Measurements from ENCODE around the gene NXPH1.
A peak's percentile ranks its signal among the peaks of the same experiment; 100 is the strongest.

The NXPH1 gene

DNA sequence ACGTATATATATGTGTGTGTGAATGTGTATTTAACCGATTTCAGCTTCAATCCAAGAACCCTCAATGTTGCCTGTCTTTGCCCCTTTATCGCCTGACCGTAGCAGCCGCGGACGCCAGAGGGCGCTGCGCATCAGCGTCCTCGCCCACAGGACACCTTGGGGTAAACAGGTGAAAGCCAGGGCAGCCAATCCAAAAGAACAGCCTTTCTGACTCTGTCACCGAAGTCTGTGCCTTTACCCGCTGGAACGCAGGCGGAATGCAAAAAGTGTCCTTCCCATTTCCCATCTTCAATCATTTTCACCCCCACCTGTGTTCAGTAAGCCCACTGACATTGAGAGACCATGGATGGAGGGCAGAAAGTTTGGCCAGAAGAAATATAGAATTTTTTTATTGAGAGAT is 3.6 kb downstream of the NXPH1 start:
- TF ChIP-seq RAD21 (IDR thresholded peaks at IDR 0.05; ENCODE audit: low read depth) = peak; percentile 82
- no peak for TF ChIP-seq TAF1 (IDR thresholded peaks at IDR 0.05; ENCODE audit: low read depth)

DNA sequence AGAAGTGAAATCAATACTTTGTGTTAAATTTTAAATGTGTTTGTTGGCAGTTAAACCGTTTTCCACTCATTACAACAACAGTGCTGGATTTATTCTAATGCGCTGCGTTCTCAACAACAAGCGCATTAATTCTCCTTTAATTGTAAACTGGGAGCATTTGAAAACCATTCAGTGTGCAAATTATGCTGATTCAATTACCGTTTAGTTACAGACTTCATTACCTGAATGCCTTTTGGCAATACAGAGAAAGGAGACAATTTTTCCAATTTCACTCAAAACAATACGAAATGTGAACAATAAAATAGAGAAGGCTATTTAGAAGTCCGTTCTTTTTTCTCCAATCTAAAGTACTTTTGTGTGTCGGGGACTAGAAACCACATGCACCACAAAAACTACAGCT is 4.2 kb downstream of the NXPH1 start:
- TF ChIP-seq RAD21 (IDR thresholded peaks at IDR 0.05; ENCODE audit: low read depth) = no peak
- TF ChIP-seq, protein P1, sequence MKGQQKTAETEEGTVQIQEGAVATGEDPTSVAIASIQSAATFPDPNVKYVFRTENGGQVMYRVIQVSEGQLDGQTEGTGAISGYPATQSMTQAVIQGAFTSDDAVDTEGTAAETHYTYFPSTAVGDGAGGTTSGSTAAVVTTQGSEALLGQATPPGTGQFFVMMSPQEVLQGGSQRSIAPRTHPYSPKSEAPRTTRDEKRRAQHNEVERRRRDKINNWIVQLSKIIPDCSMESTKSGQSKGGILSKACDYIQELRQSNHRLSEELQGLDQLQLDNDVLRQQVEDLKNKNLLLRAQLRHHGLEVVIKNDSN (IDR thresholded peaks at IDR 0.05) = no peak
- TF ChIP-seq YY1 (IDR thresholded peaks at IDR 0.05; ENCODE audit: low read depth) = no peak
- TF ChIP-seq CEBPB (IDR thresholded peaks at IDR 0.05) = no peak
- TF ChIP-seq TAF1 (IDR thresholded peaks at IDR 0.05; ENCODE audit: low read depth) = no peak
- no peak for TF ChIP-seq FOXM1 (IDR thresholded peaks at IDR 0.05; ENCODE audit: borderline replicate concordance, low read depth)
- no peak for TF ChIP-seq CREB1 (IDR thresholded peaks at IDR 0.05; ENCODE audit: low read depth)
- TF ChIP-seq, protein P2, sequence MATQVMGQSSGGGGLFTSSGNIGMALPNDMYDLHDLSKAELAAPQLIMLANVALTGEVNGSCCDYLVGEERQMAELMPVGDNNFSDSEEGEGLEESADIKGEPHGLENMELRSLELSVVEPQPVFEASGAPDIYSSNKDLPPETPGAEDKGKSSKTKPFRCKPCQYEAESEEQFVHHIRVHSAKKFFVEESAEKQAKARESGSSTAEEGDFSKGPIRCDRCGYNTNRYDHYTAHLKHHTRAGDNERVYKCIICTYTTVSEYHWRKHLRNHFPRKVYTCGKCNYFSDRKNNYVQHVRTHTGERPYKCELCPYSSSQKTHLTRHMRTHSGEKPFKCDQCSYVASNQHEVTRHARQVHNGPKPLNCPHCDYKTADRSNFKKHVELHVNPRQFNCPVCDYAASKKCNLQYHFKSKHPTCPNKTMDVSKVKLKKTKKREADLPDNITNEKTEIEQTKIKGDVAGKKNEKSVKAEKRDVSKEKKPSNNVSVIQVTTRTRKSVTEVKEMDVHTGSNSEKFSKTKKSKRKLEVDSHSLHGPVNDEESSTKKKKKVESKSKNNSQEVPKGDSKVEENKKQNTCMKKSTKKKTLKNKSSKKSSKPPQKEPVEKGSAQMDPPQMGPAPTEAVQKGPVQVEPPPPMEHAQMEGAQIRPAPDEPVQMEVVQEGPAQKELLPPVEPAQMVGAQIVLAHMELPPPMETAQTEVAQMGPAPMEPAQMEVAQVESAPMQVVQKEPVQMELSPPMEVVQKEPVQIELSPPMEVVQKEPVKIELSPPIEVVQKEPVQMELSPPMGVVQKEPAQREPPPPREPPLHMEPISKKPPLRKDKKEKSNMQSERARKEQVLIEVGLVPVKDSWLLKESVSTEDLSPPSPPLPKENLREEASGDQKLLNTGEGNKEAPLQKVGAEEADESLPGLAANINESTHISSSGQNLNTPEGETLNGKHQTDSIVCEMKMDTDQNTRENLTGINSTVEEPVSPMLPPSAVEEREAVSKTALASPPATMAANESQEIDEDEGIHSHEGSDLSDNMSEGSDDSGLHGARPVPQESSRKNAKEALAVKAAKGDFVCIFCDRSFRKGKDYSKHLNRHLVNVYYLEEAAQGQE (IDR thresholded peaks at IDR 0.05; ENCODE audit: low read depth) = no peak
- TF ChIP-seq TCF12 (IDR thresholded peaks at IDR 0.05; ENCODE audit: low read depth) = no peak
- TF ChIP-seq TEAD4 (IDR thresholded peaks at IDR 0.05) = no peak
- TF ChIP-seq EGR1 (IDR thresholded peaks at IDR 0.05) = no peak
- no peak for TF ChIP-seq ZBTB7A (IDR thresholded peaks at IDR 0.05; ENCODE audit: low read depth)
- TF ChIP-seq EP300 (IDR thresholded peaks at IDR 0.05; ENCODE audit: borderline replicate concordance) = no peak
- TF ChIP-seq, protein P3, sequence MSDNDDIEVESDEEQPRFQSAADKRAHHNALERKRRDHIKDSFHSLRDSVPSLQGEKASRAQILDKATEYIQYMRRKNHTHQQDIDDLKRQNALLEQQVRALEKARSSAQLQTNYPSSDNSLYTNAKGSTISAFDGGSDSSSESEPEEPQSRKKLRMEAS (IDR thresholded peaks at IDR 0.05) = no peak
- TF ChIP-seq NFIC (IDR thresholded peaks at IDR 0.05) = no peak

DNA sequence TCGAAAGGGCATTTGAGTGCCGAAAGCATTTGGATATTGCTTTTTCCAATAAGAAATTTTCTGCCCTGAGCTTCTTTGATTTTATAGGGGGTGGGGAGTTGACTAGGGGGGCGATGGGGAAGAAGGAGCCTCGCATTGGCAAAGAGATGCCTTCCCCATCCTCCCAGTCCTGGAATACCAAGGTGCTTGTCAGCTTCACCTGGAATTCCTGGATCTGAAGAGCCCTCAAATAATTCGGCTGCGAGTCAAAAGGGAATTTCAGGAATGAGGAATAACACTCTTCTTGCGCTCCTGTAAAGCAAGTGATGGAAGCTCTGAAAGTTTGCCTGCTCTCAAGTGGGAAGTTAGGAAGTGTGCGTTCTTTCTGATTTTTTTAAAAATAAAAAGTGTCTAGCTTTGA is 7.3 kb downstream of the NXPH1 start:
- TF ChIP-seq TAF1 (IDR thresholded peaks at IDR 0.05; ENCODE audit: low read depth) (no peak), EGR1 (IDR thresholded peaks at IDR 0.05) (no peak), CREB1 (IDR thresholded peaks at IDR 0.05; ENCODE audit: low read depth) (no peak), ZBTB7A (IDR thresholded peaks at IDR 0.05; ENCODE audit: low read depth) (no peak), FOXM1 (IDR thresholded peaks at IDR 0.05; ENCODE audit: borderline replicate concordance, low read depth) (no peak), EP300 (IDR thresholded peaks at IDR 0.05; ENCODE audit: borderline replicate concordance) (no peak), TEAD4 (IDR thresholded peaks at IDR 0.05) (no peak), CEBPB (IDR thresholded peaks at IDR 0.05) (no peak), TCF12 (IDR thresholded peaks at IDR 0.05; ENCODE audit: low read depth) (no peak)
- TF ChIP-seq, protein P1 (IDR thresholded peaks at IDR 0.05) = no peak
- TF ChIP-seq, protein P2 (IDR thresholded peaks at IDR 0.05; ENCODE audit: low read depth) = no peak
- TF ChIP-seq, protein P3 (IDR thresholded peaks at IDR 0.05) = no peak

DNA sequence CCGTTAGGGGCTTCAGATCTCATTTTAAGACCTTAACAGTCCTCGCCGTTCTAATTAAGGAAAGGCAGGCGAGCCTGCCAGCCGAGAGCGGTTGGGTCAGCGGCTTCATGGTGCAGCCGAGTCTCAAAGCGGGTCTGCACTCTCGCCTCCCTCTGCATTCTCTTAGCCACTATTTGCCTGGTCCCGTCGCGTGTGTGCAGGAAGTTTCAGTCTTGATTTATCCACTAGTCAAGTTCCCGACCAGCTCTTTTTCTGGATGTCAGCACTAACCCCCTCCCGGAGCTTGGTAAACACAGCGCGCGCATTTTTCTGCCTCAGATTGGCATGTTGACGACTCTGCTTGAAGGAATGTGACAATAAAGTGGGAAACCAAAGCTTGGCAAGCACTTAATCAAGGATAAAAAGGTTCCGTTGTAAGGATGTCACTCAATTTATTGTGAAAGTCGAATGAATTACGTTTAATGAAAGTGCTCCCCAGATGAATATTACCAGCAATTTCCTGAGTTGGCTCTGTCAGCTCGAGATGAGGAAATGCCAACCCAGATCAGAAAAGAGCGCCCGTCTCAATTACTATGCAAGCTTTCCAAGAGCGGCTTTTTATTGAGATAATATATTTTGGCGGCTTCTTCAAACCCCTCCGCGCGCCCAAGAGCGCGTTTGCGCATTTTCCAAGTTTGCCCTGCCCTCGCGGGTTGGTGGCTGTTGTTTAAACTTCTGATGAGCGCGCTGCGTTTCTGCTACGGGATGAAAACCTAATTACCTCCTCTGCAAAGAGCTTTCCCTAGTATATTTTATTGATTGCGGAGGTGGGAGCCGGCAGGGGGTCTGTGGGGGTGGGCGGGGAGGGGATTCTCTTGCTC is 7.9 kb downstream of the NXPH1 start:
- TF ChIP-seq EP300 (IDR thresholded peaks at IDR 0.05; ENCODE audit: borderline replicate concordance) (no peak), CEBPB (IDR thresholded peaks at IDR 0.05) (no peak), ZBTB7A (IDR thresholded peaks at IDR 0.05; ENCODE audit: low read depth) (no peak), TCF12 (IDR thresholded peaks at IDR 0.05; ENCODE audit: low read depth) (no peak), YY1 (IDR thresholded peaks at IDR 0.05; ENCODE audit: low read depth) (no peak), RAD21 (IDR thresholded peaks at IDR 0.05; ENCODE audit: low read depth) (no peak), EGR1 (IDR thresholded peaks at IDR 0.05) (no peak), CREB1 (IDR thresholded peaks at IDR 0.05; ENCODE audit: low read depth) (no peak), TAF1 (IDR thresholded peaks at IDR 0.05; ENCODE audit: low read depth) (no peak), TEAD4 (IDR thresholded peaks at IDR 0.05) (no peak), NFIC (IDR thresholded peaks at IDR 0.05) (no peak), FOXM1 (IDR thresholded peaks at IDR 0.05; ENCODE audit: borderline replicate concordance, low read depth) (no peak)
- TF ChIP-seq, protein P3 (IDR thresholded peaks at IDR 0.05) = no peak
- TF ChIP-seq, protein P2 (IDR thresholded peaks at IDR 0.05; ENCODE audit: low read depth) = no peak
- TF ChIP-seq, protein P1 (IDR thresholded peaks at IDR 0.05) = no peak
